HG03108 (cell line): Measurements from ENCODE around the gene TRPM3.

Source experiments
- ATAC-seq: cut with Tn5 transposase; IDR thresholded peaks from one replicate; pipeline ENCODE4 v1.9.1; 2021; ENCODE audit warnings: moderate library complexity; ENCODE audit not compliant: unreplicated experiment

TRPM3 gene

GRCh38 chr9:70535546-70536323, 585.7 kb downstream of the TRPM3 start:
- no peak for ATAC-seq

GRCh38 chr9:70534471-70534870, 587.0 kb downstream of the TRPM3 start:
- no peak for ATAC-seq

- no peak for ATAC-seq
Observed at GRCh38 chr9:70534061-70534460, 587.4 kb downstream of the TRPM3 start.

GRCh38 chr9:70533492-70533891, 587.9 kb downstream of the TRPM3 start:
- ATAC-seq, result no peak

- no peak for ATAC-seq
Observed at GRCh38 chr9:70532716-70533115, 588.7 kb downstream of the TRPM3 start.

- no peak for ATAC-seq
Observed at GRCh38 chr9:70531311-70531710, 590.1 kb downstream of the TRPM3 start.

- ATAC-seq, result no peak
Observed at GRCh38 chr9:70530716-70531115, 590.7 kb downstream of the TRPM3 start.

- ATAC-seq, result no peak
Observed at GRCh38 chr9:70529833-70530232, 591.6 kb downstream of the TRPM3 start.

- ATAC-seq, result no peak
Observed at GRCh38 chr9:70529377-70529776, 592.0 kb downstream of the TRPM3 start.

- no peak for ATAC-seq
Observed at GRCh38 chr9:70526902-70527301, 594.5 kb downstream of the TRPM3 start.

GRCh38 chr9:70525519-70525918, 595.9 kb downstream of the TRPM3 start:
- no peak for ATAC-seq

GRCh38 chr9:70519912-70520724, 601.3 kb downstream of the TRPM3 start:
- ATAC-seq, result peak; percentile 67

GRCh38 chr9:70517926-70518610, 603.4 kb downstream of the TRPM3 start:
- no peak for ATAC-seq

GRCh38 chr9:70514273-70514672, 607.1 kb downstream of the TRPM3 start:
- no peak for ATAC-seq

GRCh38 chr9:70511858-70512257, 609.6 kb downstream of the TRPM3 start:
- ATAC-seq, result no peak

- no peak for ATAC-seq
Observed at GRCh38 chr9:70510157-70510770, 611.2 kb downstream of the TRPM3 start.

GRCh38 chr9:70506159-70506558, 615.3 kb downstream of the TRPM3 start:
- no peak for ATAC-seq

- no peak for ATAC-seq
Observed at GRCh38 chr9:70504834-70505233, 616.6 kb downstream of the TRPM3 start.

- no peak for ATAC-seq
Observed at GRCh38 chr9:70502690-70503089, 618.7 kb downstream of the TRPM3 start.

GRCh38 chr9:70500793-70501192, 620.6 kb downstream of the TRPM3 start:
- ATAC-seq, result no peak

- ATAC-seq, result no peak
Observed at GRCh38 chr9:70499621-70500020, 621.8 kb downstream of the TRPM3 start.
